KMS-11 (cell line): ENCODE measurements around the gene ICE2.

Experiments
- H2AFZ ChIP-seq: fragments of 200-600 bp; sonication (generic); 2 replicates; pipeline ENCODE4 v1.6.1; 2016; ENCODE audit warnings: antibody characterized with exemption, mixed run types, low read depth
- H3K27ac ChIP-seq: fragments of 200-600 bp; sonication (generic); 2 replicates; pipeline ENCODE4 v1.6.1; 2016; ENCODE audit warnings: mild to moderate bottlenecking, mixed run types
- H3K27me3 ChIP-seq: fragments of 200-600 bp; sonication (generic); 2 replicates; pipeline ENCODE4 v1.6.1; 2017; ENCODE audit warnings: mild to moderate bottlenecking, low read depth, mixed run types, moderate library complexity; ENCODE audit not compliant: insufficient read depth
- H3K36me3 ChIP-seq: fragments of 200-600 bp; sonication (generic); 2 replicates; pipeline ENCODE4 v1.6.1; 2017; ENCODE audit warnings: mild to moderate bottlenecking, mixed run types; ENCODE audit not compliant: insufficient read depth
- H3K4me1 ChIP-seq: fragments of 200-600 bp; sonication (generic); 2 replicates; pipeline ENCODE4 v1.6.1; 2016; ENCODE audit warnings: mild to moderate bottlenecking, low read depth, mixed run types; ENCODE audit not compliant: poor library complexity, severe bottlenecking
- H3K4me2 ChIP-seq: fragments of 200-600 bp; sonication (generic); 2 replicates; pipeline ENCODE4 v1.7.0; 2016; ENCODE audit warnings: mild to moderate bottlenecking, mixed run types
- H3K4me3 ChIP-seq: fragments of 200-600 bp; sonication (generic); IDR thresholded peaks from 2 replicates; pipeline ENCODE4 v1.6.1; 2017; ENCODE audit warnings: low read depth, low read length, mixed read lengths; ENCODE audit not compliant: insufficient read depth
- H3K79me2 ChIP-seq: fragments of 200-600 bp; sonication (generic); 2 replicates; pipeline ENCODE4 v1.6.1; 2016; ENCODE audit warnings: low read depth, mixed run types; ENCODE audit not compliant: insufficient read depth
- H3K9ac ChIP-seq: fragments of 200-600 bp; sonication (generic); 2 replicates; pipeline ENCODE4 v1.6.1; 2016; ENCODE audit warnings: mild to moderate bottlenecking, mixed run types
- H4K20me1 ChIP-seq: fragments of 200-600 bp; sonication (generic); 2 replicates; pipeline ENCODE4 v1.6.1; 2016; ENCODE audit warnings: mild to moderate bottlenecking, mixed run types; ENCODE audit not compliant: insufficient read depth
- CTCF ChIP-seq: fragments of 200-600 bp; sonication (generic); conservative IDR thresholded peaks from 2 replicates; pipeline ENCODE4 v1.6.1; 2017; ENCODE audit warnings: low read depth, mild to moderate bottlenecking, antibody characterized with exemption, low read length, moderate library complexity, mixed read lengths

ICE2 gene

GRCh38 chr15:60373745-60374144, 105.2 kb downstream of the ICE2 start:
- Histone ChIP-seq H3K27ac (no peak overlapping the region), H3K9ac (no peak overlapping the region), H3K4me2 (no peak overlapping the region), H3K27me3 (no peaks in the 10 kb centered on the region), H2AFZ (no peak overlapping the region), H4K20me1 (no peaks in the 10 kb centered on the region), H3K4me3 (no peak overlapping the region), H3K36me3 (no peaks in the 10 kb centered on the region), H3K79me2 (0 out of 2 replicates have a peak, but pooled peaks cover under 1% of the 10 kb centered on the region), H3K4me1 (no peaks in the 10 kb centered on the region)
- no peak for TF ChIP-seq CTCF

- no peak overlapping the region for H2AFZ ChIP-seq
- H3K9ac ChIP-seq = no peak overlapping the region
- no peak overlapping the region for H3K27ac ChIP-seq
- no peaks in the 10 kb centered on the region for H3K27me3 ChIP-seq
- H4K20me1 ChIP-seq = no peaks in the 10 kb centered on the region
- no peaks in the 10 kb centered on the region for H3K36me3 ChIP-seq
- H3K4me1 ChIP-seq = no peaks in the 10 kb centered on the region
- H3K4me3 ChIP-seq = no peak overlapping the region
- no peak overlapping the region for H3K4me2 ChIP-seq
- TF ChIP-seq CTCF = no peak
- H3K79me2 ChIP-seq = 0 out of 2 replicates have a peak, but pooled peaks cover 4% of the 10 kb centered on the region
Measured at GRCh38 chr15:60373327-60373726, 105.6 kb downstream of the ICE2 start.

GRCh38 chr15:60372756-60373155, 106.2 kb downstream of the ICE2 start:
- Histone ChIP-seq H3K4me2 (no peak overlapping the region), H4K20me1 (no peaks in the 10 kb centered on the region), H3K27ac (no peak overlapping the region), H3K9ac (no peak overlapping the region), H3K36me3 (no peaks in the 10 kb centered on the region), H3K27me3 (no peaks in the 10 kb centered on the region), H3K4me1 (no peaks in the 10 kb centered on the region), H3K4me3 (no peak overlapping the region), H2AFZ (no peak overlapping the region), H3K79me2 (0 out of 2 replicates have a peak, but pooled peaks cover 4% of the 10 kb centered on the region)
- TF ChIP-seq CTCF = no peak

DNA sequence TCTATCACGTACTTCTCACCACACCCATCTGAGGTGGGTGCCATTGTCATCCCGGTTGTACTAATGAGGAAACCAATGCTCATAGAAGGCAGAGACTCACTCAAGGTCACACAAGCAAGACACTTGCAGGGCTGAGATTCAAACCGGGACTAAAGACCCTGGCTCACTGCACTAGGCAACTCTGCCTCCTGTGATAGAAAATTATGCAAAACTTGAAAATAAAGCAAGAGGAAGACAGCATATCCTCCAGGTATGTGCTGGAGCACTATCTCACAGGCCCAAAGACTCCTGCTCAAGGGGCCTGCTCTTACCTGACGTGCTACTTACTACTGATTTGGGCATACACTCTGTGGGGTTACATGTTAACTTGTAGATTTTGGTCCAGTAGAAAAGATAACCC, 106.7 kb downstream of the ICE2 start:
- Histone ChIP-seq H3K4me2 (no peak overlapping the region), H3K27ac (no peak overlapping the region), H3K36me3 (no peaks in the 10 kb centered on the region), H3K9ac (no peak overlapping the region), H3K79me2 (0 out of 2 replicates have a peak, but pooled peaks cover 4% of the 10 kb centered on the region), H3K4me1 (no peaks in the 10 kb centered on the region), H3K4me3 (no peak overlapping the region), H4K20me1 (no peaks in the 10 kb centered on the region), H2AFZ (no peak overlapping the region), H3K27me3 (no peaks in the 10 kb centered on the region)
- TF ChIP-seq CTCF = no peak
